HG03060 (cell line): ENCODE measurements around the gene TTC23.

Experiments
- ATAC-seq: cut with Tn5 transposase; IDR thresholded peaks from one replicate; pipeline ENCODE4 v1.9.1; 2021; ENCODE audit warnings: low read depth, moderate number of reproducible peaks; ENCODE audit not compliant: unreplicated experiment

TTC23 gene

DNA sequence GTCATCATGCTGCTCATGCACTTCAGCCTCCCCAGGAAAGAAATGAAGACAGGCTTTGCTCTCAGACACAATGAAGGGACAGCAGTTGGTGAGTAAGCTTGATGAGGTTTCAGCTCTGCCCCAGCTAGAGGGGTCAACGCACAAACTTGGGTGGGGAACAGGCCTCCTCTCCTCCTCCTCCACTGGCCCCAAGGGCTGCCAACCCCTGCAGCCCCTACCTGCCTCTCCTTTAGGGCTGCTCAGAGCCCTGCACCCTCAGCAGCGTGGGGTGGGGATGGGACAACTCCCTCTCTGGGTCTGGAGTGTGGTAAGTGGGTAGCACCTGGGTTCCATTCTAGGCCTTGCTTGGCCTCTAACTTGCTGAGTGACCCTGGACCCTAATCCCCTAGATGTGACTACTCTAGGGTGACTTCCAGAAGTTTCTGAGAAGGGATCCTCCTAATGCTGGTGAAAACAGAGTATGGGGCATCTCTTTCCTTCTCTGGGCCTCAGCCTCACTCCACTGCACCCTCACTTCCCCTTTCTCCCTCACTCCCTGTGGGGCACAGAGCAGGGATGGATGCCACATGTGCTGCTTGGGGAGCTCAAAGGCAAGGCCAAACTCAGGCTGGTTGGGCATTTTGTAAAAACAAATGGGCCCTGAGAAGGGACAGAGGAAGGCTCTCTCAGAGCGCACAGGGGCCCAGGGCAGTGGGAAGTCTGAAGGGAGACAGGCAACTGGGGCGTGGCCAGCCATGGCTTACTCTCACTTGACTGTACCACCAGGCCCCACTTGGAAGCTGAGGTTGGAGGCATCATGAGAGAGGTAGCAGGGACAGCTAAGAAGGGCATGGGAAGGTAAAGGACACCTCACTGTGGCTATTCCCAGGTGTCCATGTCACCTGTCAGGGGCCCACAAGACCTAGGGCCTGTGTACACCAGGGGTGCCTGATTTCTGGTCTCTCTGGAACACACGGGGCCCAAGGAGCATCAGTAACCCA, 80.5 kb downstream of the TTC23 start:
- no peak for ATAC-seq

DNA sequence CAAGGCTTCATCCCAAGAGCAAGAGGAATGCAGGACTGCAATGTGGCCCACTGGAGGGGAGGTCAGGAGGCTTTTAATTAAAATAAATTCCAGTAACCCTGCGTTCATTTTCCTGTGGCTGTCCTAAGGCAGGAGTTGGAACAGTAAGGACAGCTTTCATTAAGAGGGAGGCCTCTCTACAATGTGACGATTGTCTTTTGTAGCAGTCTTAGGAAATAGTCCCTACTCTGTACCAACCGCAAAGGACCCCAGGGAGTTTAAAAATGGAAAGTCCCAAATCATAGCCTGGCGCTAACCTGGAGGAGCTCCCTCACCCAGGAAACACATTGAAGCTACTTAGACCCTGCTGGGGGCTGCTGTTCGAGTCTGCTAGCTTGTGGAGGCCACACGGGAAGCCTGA, 81.7 kb downstream of the TTC23 start:
- peak; percentile 40 for ATAC-seq

DNA sequence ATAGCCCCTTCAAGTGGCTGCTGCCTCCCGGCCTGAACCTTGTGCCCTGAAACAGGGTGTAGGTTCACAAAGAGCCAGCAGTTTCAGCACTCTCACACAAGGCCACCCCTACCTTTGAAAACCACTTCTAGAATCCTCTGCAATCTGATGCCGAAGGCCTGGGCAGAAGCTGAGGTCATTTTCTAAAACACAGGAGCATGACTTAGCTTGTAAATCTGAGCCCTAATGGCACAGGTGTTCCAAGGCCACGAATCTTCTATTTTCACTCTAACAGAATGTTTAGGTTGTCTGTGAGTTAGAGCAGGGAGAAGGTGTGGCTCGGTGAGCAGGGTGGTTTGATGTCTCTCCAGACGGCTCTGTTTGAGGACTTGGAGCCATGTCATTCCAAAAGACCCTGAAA, 82.2 kb downstream of the TTC23 start:
- ATAC-seq, result no peak

- no peak for ATAC-seq
These were observed 83.3 kb downstream of the TTC23 start for GRCh38 chr15:99165956-99166689.

- ATAC-seq, result no peak
These were observed 84.2 kb downstream of the TTC23 start for GRCh38 chr15:99165020-99165790.

DNA sequence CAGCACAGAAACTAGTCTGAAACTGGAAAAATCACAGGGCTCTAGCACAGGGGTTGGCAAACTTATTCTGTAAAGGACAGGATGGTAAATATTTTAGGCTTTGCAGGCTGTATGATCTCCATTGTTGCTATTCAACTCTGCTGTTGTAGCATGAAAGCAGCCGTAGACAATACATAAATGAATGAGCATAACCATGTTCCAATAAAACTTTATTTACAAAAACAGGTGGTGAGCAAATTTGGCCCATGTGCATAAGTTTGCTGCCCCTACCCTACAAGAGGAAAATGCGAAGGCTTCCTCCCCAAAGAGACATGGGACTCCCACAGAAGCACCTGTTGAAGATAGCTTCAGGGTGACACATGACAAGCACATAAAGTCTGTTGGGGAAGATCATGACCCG, 85.3 kb downstream of the TTC23 start:
- ATAC-seq, result no peak

GRCh38 chr15:99163271-99164062, 85.9 kb downstream of the TTC23 start:
- no peak for ATAC-seq

DNA sequence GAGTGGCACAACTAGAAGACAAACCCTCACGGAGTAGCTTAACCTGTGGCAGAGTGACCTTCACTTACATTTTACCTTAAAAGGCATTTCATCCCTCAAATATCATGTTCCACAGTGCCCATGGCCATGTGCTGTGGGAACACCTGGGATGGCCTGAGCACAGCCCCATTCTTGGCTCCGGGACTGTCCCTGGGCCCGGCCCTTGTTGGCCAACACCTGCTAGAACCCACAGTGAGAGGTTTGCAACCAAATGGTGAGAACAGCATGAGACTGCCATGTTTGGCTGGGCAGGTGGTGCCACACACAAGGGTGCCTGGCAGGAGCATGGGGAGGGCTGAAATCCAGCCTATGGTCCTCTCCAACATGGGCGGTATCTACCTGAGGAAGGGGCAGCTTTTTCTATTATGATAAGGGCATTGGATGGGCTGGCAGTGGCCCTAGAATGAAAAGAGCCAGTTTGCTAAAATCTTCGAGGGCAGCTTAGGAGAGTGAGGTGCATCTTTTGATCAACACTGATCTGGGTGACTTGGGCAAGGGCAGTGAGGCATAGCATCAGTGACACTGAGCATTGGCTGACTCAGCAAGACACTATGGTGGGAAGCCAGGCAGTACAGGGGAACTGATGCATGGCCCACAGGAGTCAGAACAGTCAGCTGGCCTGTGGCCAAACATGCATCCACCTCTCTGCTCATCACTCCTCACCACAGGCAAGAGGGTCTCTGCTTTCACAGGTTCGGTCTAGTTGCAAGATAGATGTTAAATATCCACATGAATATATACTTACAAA, 90.6 kb downstream of the TTC23 start:
- no peak for ATAC-seq

- ATAC-seq, result no peak
These were observed 91.9 kb downstream of the TTC23 start for GRCh38 chr15:99157456-99157855.

DNA sequence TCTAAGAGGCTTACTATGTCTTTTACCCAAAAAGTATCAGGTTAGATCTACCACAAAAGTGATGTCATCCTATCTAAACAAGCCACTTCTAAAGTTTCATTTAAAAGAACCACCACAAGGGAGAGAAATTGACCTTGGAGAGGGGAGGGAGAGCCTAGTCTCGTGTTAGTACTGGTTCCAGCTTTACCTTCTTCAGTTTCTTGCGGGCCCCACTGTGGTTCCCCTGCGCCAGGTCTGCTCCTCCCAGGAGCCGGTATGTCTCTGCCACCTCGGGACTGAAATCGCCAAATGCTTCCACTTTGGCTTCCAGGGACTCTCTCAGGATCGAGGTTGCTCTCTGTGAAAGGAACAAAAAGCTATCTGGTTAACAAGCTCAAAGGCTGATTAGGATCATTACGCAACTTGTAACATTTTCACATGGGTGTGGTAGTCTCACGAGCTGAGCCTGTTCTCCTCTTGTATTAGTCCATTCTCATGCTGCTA, 93.4 kb downstream of the TTC23 start:
- ATAC-seq, result no peak

GRCh38 chr15:99154271-99154670, 95.1 kb downstream of the TTC23 start:
- no peak for ATAC-seq

- ATAC-seq, result no peak
These were observed 96.3 kb downstream of the TTC23 start for GRCh38 chr15:99153026-99153535.

GRCh38 chr15:99151156-99151555, 98.2 kb downstream of the TTC23 start:
- no peak for ATAC-seq

DNA sequence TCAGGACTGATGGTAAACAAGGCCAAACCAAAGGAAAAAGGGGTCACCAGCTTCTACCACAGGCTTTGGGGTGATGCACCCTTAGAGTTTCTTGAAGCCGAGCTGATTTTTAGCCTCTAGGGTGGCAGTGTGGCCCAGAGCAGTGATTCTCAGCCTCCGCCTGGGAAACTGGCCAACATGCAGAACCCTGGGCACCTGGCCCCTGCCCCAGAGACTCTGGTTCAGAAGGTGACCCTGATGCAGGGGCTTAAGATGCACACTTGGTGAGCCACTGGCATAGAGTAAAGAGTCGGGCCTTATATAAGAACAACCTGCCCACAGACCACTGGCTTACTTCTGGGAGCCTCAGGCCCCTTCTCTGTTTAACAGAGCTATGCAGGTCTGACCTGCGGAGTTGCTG, 100.0 kb downstream of the TTC23 start:
- no peak for ATAC-seq

DNA sequence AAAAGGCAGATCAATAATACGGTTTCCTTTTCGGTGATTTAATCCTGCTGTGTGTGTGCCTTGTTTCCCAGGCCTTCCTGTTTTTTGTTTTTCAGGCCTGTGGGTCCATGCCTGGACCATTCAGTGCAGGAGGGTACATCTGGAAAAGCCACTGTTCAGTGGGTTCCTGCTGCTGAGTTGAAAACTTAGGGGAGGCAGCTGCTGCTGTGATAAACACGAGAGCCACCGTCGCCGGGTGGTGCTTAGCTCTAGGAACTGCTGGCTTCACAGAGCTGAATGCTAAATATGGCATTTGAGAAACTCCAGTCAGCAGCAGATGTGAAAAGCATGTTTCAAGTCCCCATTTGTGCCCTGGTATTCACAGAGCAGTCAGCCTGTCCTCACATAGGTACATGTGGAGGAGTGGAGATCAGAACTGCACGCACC, 100.5 kb downstream of the TTC23 start:
- ATAC-seq, result no peak

- ATAC-seq, result no peak
These were observed 102.7 kb downstream of the TTC23 start for GRCh38 chr15:99146661-99147060.

DNA sequence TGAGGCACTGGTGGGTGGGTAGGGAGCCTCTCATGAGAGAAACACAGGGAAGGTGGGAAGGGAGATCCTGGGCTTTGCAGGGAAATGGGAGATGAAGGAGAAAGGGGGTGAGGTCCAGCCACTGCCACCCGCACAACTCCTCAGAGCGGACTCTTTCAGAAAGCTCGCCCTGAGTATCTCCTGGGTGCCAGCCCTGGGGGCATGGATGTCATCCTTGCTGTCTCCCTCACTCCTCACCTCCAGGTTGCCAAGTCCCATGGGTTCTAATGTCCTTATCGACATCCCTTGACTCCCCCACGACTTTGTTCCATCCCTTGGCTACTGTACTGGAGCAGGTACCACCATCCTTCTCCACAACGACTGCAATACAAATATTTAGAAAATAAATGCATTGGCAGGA, 103.6 kb downstream of the TTC23 start:
- ATAC-seq, result no peak

GRCh38 chr15:99145005-99145404, 104.4 kb downstream of the TTC23 start:
- ATAC-seq, result no peak
